NAMALWA (cell line): Measurements from ENCODE around the gene ZNF618.

ENCODE experiments used
- DNase-seq: peaks from one replicate; pipeline ENCODE4 v3.0.0-alpha.2; 2015; ENCODE audit warnings: low spot score

The ZNF618 gene

DNA sequence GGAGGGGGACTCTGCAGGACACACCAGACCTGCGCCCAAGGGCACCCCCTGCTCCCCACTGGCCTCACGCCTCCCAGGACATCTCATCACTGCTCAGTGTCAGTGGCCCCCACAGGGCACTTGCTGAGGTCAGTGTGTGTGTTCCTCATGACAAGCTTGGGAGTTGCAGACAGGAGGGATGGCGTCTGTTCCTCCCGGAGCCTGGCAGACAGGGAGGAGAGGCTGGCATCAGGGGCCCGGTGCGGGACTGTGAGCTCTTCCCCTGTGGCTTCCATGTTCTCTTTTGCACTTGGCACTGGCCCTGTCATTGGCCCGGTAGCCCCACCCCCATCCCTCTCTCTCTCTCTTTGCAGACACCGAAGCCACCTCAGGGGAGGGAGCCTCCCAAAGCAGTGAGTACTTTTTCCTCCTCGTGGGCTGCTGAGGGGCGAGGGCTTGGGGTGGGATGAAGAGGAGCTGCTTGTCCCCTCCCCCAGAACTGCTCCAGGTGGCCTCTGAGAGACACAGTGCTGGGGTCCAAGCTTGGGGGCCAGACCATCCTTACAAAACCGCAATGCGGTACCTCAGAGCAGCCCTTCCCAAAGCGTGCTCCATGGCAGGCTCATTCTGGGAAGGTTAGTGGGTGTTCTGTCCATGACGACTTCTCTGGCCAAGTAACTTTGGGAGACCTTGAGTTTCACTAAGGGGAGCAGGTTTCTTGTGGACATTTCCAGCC, 126.3 kb downstream of the ZNF618 start:
- no peak for DNase-seq

DNA sequence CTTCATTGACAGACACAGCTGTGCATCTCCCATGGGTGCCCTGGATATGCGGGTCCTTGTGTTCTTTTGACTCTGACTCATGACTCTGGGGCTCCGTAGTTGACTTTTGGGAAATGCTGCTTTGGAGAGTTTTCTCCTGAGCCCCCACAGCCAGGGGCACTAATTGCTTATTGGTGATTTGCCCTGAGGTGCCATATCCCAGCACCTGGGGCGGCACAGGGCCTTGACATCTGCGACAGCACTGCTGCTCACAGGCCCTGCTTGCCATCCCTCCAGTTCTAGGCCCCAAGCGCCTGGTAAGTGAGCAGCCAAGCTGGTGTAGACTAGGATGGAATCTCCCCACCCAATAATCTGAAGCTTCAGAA, 126.9 kb downstream of the ZNF618 start:
- no peak for DNase-seq

DNA sequence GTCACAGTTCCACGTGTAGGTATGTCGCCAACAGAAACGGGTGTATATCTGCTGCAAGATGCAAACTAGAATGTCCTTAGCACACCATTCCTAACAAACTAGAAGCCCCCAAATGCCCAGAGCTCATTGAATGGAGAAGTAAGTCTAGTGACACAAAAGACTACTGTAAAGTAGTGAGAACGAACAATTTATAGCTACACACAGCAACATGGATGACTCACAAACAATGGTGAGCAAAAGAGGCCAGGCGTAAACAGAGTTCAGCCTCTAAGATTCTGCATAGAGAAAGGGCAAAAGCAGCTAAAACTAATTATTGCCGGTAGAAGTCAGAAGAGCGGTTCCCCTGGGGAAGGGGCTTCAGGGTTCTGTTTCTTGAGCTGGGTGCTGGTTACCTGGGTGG, 127.2 kb downstream of the ZNF618 start:
- no peak for DNase-seq

DNA sequence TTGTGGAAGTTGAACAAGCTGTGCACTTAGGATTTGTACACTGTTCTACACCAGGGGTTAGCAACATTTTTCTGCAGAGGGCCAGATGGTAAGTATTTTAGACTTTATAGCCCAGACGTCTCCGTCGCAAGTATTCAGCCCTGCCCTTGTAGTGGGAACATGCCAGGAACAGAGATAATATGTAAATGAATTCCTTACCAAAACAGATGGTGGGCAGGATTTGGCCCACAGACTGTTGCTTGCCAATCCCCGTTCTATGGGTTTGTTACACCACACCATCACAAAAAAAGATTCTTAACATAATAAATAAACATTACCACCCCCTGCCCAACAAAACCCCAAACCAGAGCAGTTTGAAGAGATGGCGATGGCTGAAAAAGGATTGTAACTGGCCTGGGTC, 127.6 kb downstream of the ZNF618 start:
- DNase-seq: no peak

DNA sequence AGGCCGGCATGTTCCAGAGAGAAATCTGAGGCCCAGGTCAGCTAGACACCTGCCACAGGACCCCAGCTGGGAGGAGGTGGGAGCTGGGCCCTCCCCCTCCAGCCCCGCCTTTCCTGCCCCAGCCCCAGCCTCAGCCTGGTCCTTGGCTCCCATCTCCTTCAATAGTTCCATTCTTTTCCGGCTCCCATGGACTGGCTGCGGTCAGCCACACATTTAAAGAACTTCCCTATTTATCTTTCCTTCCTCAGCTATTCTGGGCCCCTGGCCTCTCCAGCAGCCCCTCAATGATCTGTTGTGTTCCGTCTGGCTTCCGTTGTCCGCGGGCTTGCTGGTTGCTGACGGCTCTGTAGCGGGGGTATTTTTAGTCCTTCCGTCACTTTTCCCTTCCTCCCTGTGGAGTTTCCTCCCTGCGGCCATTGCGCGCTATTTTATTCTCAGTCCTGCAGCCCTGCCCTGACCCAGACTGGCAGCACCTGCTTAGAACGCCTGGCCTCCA, 128.2 kb downstream of the ZNF618 start:
- no peak for DNase-seq

DNA sequence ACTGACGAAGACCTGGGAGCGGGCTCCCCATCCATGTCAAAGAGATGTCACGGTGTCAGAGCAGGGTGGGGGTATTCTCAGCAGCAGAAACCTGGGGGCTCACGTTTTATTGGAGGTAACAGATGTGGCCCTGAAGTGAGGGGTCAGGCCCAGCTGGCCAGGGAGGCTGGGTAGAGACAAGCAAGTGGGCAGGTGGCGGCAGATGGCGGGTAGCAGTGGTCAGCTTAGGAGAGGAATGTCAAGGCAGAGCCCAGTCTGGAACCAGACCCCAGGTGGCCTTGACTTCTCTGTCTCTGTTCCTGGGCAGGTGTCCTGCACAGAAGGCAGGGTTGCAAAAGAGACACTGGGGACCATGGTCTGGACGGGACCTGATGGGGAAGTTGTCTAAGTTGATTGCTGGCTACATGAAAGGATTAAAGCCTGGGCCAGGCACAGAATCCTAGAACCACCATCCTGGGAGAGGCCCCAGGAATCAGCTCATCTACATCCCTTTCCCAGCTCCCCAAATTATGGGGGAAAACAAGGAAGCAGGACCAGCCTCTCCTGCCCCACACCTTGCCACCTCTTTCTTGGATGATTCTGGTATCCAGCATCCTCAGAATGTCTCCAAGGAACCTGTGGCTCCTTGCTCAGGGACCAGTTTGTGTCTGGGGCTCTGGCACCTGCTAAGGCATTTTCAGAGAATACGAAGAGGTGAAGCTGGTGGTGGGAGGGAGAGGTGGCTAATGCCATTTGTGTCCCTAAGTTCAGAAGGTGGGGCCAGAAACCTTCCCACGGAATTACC, 129.5 kb downstream of the ZNF618 start:
- DNase-seq: no peak

DNA sequence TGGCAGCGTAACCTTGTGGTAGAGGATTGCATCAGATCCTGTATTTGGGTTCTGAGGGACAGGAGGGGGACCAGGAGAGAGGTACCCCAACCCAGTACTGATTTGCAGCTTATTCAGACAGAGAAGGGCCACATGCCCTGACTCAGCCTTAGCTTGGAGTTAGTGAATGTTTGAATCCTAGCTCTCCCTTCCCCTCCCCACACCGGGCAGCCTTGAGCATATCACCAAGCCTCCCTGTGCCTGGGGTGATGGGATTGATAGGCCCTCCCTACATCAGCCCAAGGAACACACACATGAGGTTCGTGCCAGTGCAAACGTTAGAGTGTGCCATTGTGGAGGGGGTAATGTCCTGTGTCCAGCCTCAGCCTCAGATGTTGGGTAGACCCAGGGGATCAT, 130.0 kb downstream of the ZNF618 start:
- no peak for DNase-seq

DNA sequence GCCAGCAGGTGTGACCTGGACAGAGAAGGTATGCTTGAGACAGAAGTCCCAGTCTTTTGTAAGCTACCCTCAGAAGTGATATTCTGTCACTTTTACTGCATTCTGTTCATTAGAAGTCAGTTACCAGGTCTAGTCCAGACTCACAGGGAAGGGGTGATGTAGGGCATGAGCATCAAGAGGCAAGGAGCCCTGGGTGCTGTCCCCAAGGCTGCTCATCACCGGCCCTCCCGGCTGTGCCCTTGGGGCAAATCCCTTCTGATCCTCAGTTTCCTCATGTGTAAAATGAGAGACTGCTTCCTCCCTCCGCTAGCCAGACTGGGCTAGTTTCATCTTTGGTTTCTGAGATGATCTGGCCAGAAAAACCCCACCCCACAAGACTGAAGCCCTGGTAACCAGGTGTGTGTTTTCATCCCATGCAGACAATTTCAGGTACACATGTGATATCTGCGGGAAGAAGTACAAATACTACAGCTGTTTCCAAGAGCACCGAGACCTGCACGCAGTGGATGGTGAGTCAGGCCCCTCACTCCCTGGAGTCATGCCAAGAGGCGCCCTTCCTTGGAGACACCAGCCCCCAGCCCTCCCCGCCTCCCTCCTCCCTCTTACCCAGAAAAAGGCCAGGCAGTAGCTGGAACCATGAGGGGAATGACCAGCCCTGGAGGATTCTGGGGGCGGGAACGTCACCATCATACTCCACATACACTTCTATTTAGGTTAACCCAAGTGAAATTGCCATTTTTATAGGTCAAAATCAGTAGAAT, 131.0 kb downstream of the ZNF618 start:
- no peak for DNase-seq

DNA sequence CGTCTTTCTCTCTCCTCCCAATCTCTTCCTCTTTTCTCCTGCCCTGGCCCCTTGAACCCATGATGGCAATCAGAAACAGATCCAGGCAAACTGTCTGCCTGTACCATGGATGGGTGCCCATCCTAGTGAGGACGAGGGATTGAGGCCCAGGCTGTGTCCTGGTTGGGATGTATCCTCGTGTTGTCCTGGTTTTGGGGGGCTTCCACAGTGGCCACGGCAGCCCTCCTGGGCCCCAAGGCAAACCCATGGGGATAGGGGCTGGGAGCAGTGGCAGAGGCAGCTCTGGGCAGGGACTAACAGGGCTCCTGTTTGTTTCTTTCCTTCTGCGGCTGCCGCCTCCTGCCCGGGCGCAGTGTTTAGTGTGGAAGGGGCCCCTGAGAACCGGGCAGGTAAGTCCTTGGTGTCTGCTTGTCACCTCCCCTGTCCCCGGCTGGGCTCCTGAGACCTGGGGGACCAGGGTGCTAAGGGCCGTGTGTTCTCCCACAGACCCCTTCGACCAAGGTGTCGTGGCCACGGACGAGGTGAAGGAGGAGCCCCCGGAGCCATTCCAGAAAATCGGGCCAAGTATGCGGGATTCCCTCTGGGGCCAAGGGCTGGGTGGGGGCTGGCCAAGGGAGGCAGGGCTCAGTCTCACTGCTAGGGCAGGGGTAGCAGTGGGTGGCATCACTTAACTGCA, 132.0 kb downstream of the ZNF618 start:
- no peak for DNase-seq

DNA sequence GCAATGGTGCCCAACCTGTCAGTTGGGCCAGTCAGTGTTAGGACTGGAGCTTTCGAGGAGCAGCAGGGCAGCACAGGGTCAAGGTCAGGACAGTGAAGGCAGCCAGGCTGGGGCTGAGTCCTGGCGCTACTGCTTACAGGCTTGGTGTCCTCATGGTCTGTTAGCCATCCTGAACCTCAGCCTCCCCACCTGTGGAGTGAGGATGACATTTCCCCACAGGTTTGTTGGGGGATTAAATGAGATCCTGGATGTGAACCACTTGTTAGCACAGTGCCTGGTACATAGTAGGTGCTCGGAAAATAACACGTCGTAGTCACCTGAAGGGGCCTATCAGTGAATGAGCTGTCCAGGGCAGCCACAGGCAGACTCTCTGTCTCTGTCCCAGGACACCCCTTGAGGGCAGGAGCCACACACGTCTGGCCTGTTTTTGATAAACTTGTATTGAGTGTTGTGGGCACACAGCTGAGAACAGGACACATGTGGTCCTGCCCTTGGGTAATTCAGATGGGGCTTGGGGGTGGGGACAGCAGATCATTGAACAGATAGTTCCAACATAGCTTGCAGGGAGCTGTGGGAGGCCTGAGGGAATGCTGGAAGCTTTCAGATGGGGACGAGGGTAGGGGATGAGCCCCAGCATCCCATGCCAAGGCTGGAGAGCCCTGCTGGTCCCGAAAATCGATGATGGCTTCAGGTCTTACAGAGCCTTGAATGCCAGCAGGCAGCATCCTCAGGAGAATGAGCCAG, 132.7 kb downstream of the ZNF618 start:
- no peak for DNase-seq

DNA sequence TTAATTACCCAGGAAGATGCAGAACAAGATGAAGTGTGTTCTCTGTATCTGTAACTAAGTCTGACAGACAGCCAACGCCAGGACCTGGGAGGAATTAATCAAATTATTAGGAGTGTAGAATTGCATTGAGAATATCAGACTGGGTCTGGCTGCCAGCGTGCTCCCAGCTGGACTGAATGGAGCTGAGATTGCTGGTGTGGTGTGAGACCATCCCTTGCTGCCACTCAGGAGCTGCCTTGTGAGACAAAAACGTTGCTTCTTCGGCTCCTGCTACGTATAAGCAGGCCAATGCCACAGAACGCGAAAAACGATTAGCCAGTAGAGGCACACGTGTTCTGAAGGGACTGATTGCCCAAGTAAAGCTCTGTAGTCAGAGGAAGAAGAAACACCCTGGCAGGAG, 135.2 kb downstream of the ZNF618 start:
- DNase-seq: no peak

DNA sequence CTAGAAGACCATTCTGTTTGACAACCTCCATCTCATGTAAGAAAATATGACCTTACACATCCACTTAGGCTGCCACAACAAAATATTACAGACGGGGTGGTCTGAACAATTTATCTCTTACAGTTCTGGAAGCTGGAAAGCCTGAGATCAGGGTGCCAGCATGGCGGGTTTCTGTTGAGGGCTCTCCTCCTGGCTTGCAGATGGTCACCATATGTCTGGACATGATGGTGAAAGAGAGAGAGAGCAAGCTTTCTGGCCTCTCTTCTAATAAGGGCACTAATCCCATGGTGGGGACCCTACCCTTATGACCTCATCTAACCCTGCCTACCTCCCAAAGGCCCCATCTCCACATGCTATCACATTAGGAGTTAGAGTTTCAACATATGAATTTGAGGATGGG, 136.0 kb downstream of the ZNF618 start:
- no peak for DNase-seq

DNA sequence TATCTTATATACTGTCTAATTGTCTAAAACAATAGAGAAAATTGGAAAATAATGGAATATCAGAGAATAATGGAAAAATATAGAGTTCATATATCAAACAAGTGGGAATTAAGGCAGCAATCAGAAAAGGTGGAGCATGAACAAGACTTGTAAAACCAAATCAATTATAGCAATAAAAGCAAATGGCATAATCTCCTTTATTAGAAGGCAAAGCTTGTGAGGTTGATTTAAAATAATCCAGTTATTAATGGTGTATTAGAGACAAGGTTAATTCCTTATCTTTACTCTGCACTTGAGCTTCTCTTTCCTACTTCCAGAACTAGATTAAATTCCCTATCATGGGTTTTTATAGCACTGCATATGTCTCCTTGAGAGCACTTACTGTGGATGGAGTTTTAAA, 137.9 kb downstream of the ZNF618 start:
- DNase-seq: no peak

DNA sequence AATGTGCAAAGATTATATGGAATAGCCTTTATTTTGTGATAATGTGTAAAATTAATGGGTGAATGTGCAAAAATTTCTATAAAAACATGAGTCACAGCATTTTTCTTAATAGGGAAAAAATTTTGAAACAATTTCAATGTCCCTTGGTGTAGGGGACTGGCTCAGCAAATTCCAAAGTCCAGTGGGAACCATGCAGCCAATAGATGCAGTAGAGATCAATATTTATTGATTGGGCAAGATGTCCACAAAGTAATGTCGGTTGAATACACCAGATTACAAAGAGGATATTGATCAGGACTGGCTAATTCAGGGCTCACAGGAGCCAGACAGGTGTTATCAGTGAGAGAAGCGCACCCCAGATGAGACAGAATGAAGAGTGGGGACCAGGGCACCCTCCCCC, 139.5 kb downstream of the ZNF618 start:
- DNase-seq: no peak

DNA sequence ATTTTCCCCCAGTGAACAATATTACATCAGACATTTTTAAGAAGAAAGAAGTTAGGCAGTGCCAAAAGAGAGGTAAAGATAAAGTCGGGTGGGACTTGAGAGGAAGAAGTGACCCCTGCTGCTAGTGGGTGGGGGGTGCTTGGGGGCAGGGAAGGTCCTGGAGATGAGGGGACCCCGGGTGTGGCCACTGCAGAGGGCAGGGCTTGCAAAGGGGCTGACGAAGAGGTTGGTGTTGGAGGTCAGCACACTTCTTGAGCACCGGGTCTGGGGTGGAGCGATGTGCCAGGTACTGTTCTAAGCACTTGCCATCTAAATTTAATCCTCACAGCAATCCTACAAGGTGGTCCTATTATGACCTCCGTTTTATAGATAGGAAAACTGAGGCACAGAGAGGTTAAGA, 140.0 kb downstream of the ZNF618 start:
- DNase-seq: no peak

DNA sequence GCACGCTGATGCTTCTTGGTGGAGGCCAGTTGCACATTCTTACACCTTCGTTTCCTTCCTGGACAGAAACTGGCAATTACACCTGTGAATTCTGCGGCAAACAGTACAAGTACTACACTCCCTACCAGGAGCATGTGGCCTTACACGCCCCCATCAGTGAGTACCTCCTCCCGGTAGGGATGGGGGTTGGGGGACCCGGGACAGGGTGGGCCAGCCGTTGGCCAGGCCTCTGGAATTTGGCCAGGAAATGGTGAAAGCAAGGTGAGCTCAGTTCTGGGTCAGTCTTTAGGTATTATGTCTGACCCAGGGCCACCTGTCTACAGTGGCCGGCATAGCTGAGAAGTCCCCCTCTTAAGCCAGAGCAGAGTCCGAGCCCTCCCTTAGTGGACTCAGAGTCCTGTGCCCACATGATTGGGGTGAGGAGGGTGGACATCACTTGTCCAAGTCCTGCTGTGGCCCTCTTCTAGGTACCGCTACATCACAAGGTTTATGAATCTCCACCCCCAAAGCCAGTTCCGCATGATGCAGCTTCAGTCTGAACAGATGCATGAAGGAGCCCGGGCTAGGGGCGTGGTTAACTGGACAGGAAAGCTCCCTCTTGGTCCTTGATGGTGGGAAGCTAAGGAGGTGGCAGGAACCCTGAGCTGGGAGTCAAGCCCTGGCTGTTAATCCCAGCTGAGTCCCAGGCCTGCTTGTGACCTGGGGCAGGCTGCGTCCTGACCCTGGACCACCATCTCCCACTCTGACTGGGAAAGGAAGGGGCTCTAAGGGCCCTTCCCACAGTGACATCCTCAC, 140.7 kb downstream of the ZNF618 start:
- no peak for DNase-seq

DNA sequence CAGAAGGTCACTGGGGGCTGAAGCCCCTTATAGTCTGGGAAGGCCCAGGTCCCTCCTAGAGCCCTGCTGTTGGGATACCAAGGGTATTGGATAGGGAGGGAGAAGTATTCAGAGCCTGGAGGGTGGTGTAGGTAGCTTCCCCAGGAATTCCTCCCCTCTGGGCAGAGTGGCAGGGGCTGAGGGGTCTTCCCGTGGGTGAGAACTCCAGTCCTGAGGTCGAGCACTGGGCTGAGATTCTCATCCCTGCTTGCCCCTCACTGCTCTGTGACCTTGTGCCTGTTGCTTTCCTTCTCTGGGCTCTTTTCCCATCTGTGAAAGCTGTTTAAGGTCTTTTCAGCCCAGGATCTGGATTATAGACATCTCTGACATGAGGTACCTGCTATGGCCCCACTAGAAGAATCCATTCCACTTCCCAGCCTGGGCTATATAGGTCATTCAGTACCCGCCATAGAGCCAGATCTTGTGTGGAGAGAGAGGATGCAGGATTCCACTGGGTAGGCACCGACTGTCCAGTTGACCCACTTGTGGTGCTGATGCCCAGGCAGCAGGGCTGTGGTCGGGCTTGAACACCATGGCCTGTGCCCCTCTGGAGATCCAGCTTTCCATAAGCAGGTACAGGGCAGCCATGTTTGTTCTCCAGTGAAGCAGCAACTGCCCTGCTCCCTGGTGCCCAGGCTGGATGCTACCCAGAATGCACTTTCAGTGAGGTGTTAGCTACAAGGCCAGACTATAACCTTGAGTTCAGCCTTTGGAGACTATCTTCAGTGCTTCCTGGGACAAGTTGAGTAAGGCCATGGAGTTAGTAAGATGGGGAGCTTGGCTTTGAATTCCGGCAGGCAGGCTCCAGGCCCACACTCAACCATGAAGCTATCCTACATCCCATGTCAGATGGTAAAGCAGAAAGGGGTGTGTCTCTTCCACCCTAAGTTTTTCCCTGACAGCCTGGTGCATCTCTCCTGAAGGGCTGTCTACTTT, 141.9 kb downstream of the ZNF618 start:
- no peak for DNase-seq

DNA sequence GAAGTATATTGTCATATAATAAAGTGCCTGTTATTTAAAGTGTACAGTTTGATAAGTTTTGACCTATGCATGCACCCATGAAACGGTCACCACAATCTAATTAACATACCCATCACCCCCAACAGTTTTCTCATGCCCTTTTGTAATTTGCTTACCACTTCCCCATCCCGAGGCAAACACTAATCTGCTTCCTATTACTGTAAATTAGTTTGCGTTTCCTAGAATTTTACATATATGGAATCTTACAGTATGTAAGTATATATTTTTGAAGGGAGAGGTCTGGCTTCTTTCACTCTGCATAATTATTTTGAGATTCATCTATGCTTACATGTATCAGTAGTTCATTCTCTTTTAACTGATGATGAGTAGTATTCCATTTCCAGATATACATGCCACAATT, 145.5 kb downstream of the ZNF618 start:
- no peak for DNase-seq

DNA sequence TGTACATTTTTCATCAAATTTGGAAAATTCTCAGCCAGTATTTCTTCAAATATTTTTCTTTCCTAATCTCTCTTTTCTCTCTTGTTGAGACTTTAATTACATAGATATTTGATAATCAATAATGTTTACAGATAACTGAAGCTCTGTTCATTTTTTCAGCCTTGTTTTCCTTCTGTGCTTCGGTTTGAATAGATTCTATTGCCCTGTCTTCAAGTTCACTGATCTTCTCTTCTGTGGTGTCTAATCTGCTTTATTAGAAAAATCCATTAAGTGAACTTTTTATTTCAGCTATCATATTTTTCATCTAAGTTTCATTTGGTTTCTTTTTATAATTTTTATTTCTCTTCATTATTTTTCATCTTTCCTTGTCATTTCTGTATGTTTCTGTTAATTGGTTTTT, 147.9 kb downstream of the ZNF618 start:
- no peak for DNase-seq
